SK-N-MC (cell line): ENCODE measurements around the gene NUP107.

ENCODE experiments used
- EZH2 ChIP-seq: fragments of 200-600 bp; sonication (generic); IDR thresholded peaks from one replicate; pipeline ENCODE4 v1.6.1; 2017; ENCODE audit warnings: antibody characterized with exemption
- FOXP2 ChIP-seq: optimal IDR thresholded peaks from 2 replicates; pipeline ENCODE3; 2011; ENCODE audit warnings: mild to moderate bottlenecking, moderate library complexity; ENCODE audit not compliant: insufficient read depth; ENCODE audit errors: extremely low read length, control extremely low read depth
- POLR2AphosphoS5 ChIP-seq: IDR thresholded peaks from 2 replicates; pipeline ENCODE4 v1.6.1; 2012; ENCODE audit warnings: mild to moderate bottlenecking, low read depth, low read length, borderline replicate concordance

GRCh38 chr12:68646484-68646883 is 40.3 kb upstream of the NUP107 start:
- TF ChIP-seq EZH2 (no peak), POLR2AphosphoS5 (no peak), FOXP2 (no peak)
